Peyer's patch (tissue), 4 donors: ENCODE data around the gene LDLRAD4. TPM values are rescaled to one million over a fixed set of nuclear protein-coding genes. Genes with fewer than 3 reads are reported as not detected.

ENCODE experiments used
- DNase-seq, 3 donors: peaks; one replicate each; pipeline ENCODE4 v3.0.0-alpha.2; 2017 to 2019
- H3K27ac ChIP-seq, 4 donors: fragments of 200-600 bp; sonication (generic); one replicate each; pipeline ENCODE4 v1.5.1; 2016 to 2019
- H3K27me3 ChIP-seq, 2 donors: fragments of 200-600 bp; sonication (generic); one replicate each; pipeline ENCODE4 v1.5.1; 2019
- H3K36me3 ChIP-seq, 3 donors: fragments of 200-600 bp; sonication (generic); one replicate each; pipeline ENCODE4 v1.5.1; 2016 to 2019
- H3K4me1 ChIP-seq, 4 donors: fragments of 200-600 bp; sonication (generic); one replicate each; pipeline ENCODE4 v1.5.1; 2016 to 2019
- H3K4me3 ChIP-seq, 4 donors: fragments of 200-600 bp; sonication (generic); 1 replicate in 3 of 4; 2 replicates in 1 of 4; pipeline ENCODE4 v1.5.1; 2016 to 2019; ENCODE audit warnings: mild to moderate bottlenecking in 1 of 4
- H3K9me3 ChIP-seq, 4 donors: fragments of 200-600 bp; sonication (generic); one replicate each; pipeline ENCODE4 v1.5.1; 2016 to 2019; ENCODE audit warnings: mild to moderate bottlenecking in 1 of 4
- POLR2A ChIP-seq, 2 donors: fragments of 450-650 bp; IDR thresholded peaks; one replicate each; pipeline ENCODE4 v1.5.1; 2017; ENCODE audit warnings: antibody characterized with exemption in 2 of 2, mild to moderate bottlenecking in 2 of 2, moderate library complexity in 2 of 2
- total RNA-seq, 4 donors: library from RNA; depleted of rRNA; stranded (reverse); fragments of >200 nt; gene quantifications; one replicate each; pipeline ENCODE4 v1.1.0, GENCODE V29; 2016
- TF ChIP-seq, protein P1 (sequence below), 6 experiments: fragments of 450-650 bp in 4 of 6; fragments of 200-600 bp in 2 of 6; sonication (generic) in 1 of 6; IDR thresholded peaks; one replicate each; pipeline ENCODE4 v1.5.1; 2017 to 2019; ENCODE audit warnings: antibody characterized with exemption in 6 of 6, mild to moderate bottlenecking in 3 of 6, moderate library complexity in 1 of 6

LDLRAD4 gene
- total RNA-seq, 4 donors from 2014 or later, result 24.8 to 128 (median 50.0) TPM

GRCh38 chr18:13323186-13323585 lies 104.6 kb downstream of the LDLRAD4 start:
- Histone ChIP-seq H3K4me1 (no peaks in the 10 kb centered on the region), H3K9me3 (no peaks in the 10 kb centered on the region), H3K36me3 (no peaks in the 10 kb centered on the region), H3K27ac (no peak overlapping the region), H3K4me3 (no peak overlapping the region), H3K27me3 (no peaks in the 10 kb centered on the region)
- TF ChIP-seq POLR2A (IDR thresholded peaks at IDR 0.05), result no peak
- TF ChIP-seq, protein P1, sequence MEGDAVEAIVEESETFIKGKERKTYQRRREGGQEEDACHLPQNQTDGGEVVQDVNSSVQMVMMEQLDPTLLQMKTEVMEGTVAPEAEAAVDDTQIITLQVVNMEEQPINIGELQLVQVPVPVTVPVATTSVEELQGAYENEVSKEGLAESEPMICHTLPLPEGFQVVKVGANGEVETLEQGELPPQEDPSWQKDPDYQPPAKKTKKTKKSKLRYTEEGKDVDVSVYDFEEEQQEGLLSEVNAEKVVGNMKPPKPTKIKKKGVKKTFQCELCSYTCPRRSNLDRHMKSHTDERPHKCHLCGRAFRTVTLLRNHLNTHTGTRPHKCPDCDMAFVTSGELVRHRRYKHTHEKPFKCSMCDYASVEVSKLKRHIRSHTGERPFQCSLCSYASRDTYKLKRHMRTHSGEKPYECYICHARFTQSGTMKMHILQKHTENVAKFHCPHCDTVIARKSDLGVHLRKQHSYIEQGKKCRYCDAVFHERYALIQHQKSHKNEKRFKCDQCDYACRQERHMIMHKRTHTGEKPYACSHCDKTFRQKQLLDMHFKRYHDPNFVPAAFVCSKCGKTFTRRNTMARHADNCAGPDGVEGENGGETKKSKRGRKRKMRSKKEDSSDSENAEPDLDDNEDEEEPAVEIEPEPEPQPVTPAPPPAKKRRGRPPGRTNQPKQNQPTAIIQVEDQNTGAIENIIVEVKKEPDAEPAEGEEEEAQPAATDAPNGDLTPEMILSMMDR (IDR thresholded peaks at IDR 0.05), result no peak
- DNase-seq, result no peak

GRCh38 chr18:13324880-13325279 lies 106.3 kb downstream of the LDLRAD4 start:
- no peak overlapping the region for H3K4me3 ChIP-seq
- H3K9me3 ChIP-seq, result no peaks in the 10 kb centered on the region
- no peaks in the 10 kb centered on the region for H3K4me1 ChIP-seq
- no peak for TF ChIP-seq POLR2A (IDR thresholded peaks at IDR 0.05)
- TF ChIP-seq, protein P1 (IDR thresholded peaks at IDR 0.05), result no peak
- DNase-seq, result no peak
- H3K27me3 ChIP-seq, result no peaks in the 10 kb centered on the region
- H3K27ac ChIP-seq, result no peak overlapping the region
- H3K36me3 ChIP-seq, result no peaks in the 10 kb centered on the region

DNA sequence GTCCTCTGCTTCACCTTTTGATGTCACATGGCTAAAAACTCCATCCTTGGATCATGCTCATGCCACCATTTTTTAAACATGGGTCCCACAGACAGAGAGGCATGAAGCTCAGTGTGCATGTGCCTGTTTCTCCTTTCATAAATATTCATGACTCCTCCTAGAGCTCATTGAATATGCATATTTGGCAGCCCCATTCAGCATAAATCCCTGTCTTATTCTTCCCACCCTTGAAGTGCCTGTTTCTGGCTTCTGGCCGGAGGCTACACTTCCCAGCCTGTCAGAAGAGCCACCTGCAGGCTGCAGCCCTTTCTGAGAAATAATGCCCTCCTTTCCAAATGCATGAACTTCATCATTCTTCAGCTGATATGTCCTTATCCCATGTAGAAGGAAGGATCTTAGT lies 109.7 kb downstream of the LDLRAD4 start:
- H3K4me1 ChIP-seq, result no peaks in the 10 kb centered on the region
- no peak for TF ChIP-seq POLR2A (IDR thresholded peaks at IDR 0.05)
- TF ChIP-seq, protein P1 (IDR thresholded peaks at IDR 0.05), result no peak
- H3K27me3 ChIP-seq, result no peaks in the 10 kb centered on the region
- H3K36me3 ChIP-seq, result no peaks in the 10 kb centered on the region
- no peak overlapping the region for H3K27ac ChIP-seq
- DNase-seq, result no peak
- no peak overlapping the region for H3K4me3 ChIP-seq
- H3K9me3 ChIP-seq, result no peaks in the 10 kb centered on the region

GRCh38 chr18:13330996-13331395 lies 112.4 kb downstream of the LDLRAD4 start:
- TF ChIP-seq, protein P1 (IDR thresholded peaks at IDR 0.05), result no peak
- no peak for TF ChIP-seq POLR2A (IDR thresholded peaks at IDR 0.05)
- Histone ChIP-seq H3K27ac (no peak overlapping the region), H3K9me3 (no peaks in the 10 kb centered on the region), H3K27me3 (no peaks in the 10 kb centered on the region), H3K36me3 (no peaks in the 10 kb centered on the region), H3K4me3 (no peak overlapping the region), H3K4me1 (no peaks in the 10 kb centered on the region)
- no peak for DNase-seq

- Histone ChIP-seq H3K4me3 (no peak overlapping the region), H3K36me3 (no peaks in the 10 kb centered on the region), H3K27ac (no peak overlapping the region), H3K9me3 (no peaks in the 10 kb centered on the region), H3K27me3 (no peaks in the 10 kb centered on the region), H3K4me1 (no peaks in the 10 kb centered on the region)
- TF ChIP-seq, protein P1 (IDR thresholded peaks at IDR 0.05), result no peak
- no peak for TF ChIP-seq POLR2A (IDR thresholded peaks at IDR 0.05)
- DNase-seq, result no peak
These were observed 113.3 kb downstream of the LDLRAD4 start for GRCh38 chr18:13331846-13332245.

DNA sequence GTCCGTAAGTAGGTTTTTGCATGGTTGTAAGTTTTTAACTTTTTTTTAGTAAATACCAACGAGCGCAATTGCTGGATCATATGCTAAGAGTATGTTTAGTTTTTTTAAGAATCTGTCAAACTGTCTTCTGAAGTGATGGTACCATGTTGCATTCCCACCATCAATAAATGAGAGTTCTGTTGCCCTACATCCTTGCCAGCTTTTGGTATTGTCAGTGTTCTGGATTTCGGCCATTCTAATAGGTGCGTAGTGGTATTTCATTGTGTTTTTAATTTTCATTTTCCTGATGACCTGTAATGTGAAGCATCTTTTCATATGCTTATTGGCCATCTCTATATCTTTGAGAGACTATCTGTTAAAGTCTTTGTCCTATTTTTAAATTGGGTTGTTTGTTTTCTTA lies 114.3 kb downstream of the LDLRAD4 start:
- no peak overlapping the region for H3K27ac ChIP-seq
- H3K27me3 ChIP-seq, result no peaks in the 10 kb centered on the region
- no peaks in the 10 kb centered on the region for H3K4me1 ChIP-seq
- DNase-seq, result no peak
- H3K36me3 ChIP-seq, result no peaks in the 10 kb centered on the region
- no peaks in the 10 kb centered on the region for H3K9me3 ChIP-seq
- no peak overlapping the region for H3K4me3 ChIP-seq
- TF ChIP-seq POLR2A (IDR thresholded peaks at IDR 0.05), result no peak
- TF ChIP-seq, protein P1 (IDR thresholded peaks at IDR 0.05), result no peak
